SKM-1 treated with dmso at 0.1 percent for 144 hours (cell line): ENCODE measurements around the gene GPR15.

Experiments used
- DNase-seq: peaks from one replicate; lab custom pipeline; 2025; ENCODE audit not compliant: unreplicated experiment; lab: John Stamatoyannopoulos, UW

Gene GPR15

GRCh38 chr3:98529856-98530459 lies 1.8 kb upstream of the GPR15 start:
- no peak for DNase-seq

DNA sequence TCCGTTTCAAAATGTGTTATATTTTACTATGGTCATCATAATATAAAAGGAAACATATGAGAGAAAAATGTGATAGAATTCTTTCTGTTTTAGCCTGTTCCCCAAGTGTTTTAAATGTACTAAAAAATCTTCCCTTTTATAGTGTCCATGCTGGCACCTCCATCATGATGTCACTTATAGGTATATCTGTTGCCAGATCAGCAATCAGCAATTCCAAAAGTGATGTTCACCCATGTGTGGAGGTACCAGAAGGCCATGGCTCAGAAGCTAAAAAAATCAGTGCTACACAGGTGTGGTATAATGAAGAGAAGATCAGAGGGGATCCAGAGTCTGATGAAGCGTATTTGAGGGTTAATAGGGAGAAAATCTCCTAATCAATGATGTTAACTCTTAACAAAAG lies 1.1 kb upstream of the GPR15 start:
- DNase-seq = no peak

- DNase-seq = no peak
These were observed 478 bp downstream of the GPR15 start for GRCh38 chr3:98532275-98532637.

DNA sequence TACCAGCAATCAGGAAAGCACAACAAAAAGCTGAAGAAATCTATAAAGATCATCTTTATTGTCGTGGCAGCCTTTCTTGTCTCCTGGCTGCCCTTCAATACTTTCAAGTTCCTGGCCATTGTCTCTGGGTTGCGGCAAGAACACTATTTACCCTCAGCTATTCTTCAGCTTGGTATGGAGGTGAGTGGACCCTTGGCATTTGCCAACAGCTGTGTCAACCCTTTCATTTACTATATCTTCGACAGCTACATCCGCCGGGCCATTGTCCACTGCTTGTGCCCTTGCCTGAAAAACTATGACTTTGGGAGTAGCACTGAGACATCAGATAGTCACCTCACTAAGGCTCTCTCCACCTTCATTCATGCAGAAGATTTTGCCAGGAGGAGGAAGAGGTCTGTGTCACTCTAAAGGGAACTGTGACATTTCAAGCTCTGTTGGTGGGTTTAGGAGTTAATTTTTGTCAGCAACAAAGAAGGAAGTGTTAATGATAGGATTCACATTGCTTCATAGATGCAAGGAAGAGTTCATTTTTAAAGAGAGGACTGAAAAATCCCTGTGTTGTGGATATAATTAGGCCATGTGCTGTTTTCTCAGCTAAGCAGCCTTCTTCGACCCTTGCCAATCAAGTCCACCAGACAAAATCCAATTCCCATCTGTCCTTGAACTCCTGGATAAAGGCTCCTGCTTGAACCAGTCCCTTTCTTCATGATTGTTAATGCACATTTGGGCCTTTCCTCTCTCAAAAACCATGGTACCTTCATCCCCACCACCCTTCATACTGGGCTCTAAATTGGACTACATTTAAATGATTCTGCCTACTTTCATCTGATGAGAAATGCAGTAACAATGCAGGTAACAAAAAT lies 1.2 kb downstream of the GPR15 start:
- DNase-seq = no peak

- DNase-seq = no peak
These were observed 2.4 kb downstream of the GPR15 start for GRCh38 chr3:98534168-98534567.

DNA sequence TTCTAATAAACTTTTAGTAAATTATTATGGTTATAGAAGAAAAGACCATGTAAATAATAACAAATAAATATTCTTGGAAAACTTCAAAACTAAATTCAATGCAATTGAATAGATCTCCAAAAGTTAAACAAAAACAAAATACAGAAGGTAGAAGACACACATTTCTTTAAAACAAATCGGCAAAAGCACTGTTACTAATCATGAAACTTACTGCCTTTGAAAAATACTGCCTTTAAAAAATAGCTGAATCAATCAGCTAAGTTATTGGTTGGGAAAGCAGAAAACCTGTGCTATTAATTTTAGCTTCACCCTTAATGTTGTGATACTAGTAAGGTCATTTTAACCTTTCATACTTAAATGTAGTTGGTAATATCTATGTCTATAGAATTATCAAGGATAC lies 3.0 kb downstream of the GPR15 start:
- no peak for DNase-seq

GRCh38 chr3:98536456-98537017 lies 4.8 kb downstream of the GPR15 start:
- DNase-seq = no peak

GRCh38 chr3:98540346-98540745 lies 8.6 kb downstream of the GPR15 start:
- DNase-seq = no peak

- DNase-seq = no peak
These were observed 9.9 kb downstream of the GPR15 start for GRCh38 chr3:98541695-98542094.

- DNase-seq = no peak
These were observed 10.8 kb downstream of the GPR15 start for GRCh38 chr3:98542623-98543022.

DNA sequence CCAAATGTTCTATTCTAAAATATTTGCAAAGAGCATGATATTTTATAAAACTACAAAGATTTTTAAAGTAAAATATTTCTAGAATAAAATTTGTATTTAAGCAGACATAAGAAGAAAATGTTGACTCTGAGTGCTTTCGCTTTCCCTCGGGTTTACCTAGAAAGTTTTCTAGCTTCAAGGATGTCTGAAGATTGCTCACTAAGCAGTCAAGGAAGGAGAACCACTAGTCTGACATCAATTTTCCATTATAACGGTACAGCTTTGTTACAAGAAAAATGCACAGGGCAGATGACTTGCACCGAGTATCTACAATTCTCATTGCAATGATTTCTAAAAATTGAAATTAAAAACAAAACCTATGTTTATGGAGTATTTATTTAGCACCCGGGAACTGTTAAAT lies 14.2 kb downstream of the GPR15 start:
- DNase-seq = no peak

- DNase-seq = no peak
These were observed 16.8 kb downstream of the GPR15 start for GRCh38 chr3:98548544-98548943.

DNA sequence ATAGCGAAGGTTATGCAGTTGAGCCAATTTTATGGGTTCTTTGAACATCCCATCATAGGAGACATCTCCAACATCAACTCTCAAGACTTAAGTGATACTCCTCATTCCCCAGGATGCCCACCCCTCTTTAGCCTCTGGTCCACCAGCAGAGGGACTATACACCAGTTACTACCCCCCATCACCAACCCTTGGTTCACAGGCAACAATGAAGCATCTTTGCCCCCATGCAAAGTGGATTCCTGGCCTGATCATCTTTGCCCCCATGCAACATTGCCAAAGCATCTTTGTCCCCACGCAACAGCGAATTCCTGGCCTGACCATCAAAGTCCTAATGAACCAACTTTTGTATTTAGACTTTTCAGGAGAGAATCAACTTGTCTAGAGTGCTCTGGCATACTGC lies 19.1 kb downstream of the GPR15 start:
- DNase-seq = no peak

DNA sequence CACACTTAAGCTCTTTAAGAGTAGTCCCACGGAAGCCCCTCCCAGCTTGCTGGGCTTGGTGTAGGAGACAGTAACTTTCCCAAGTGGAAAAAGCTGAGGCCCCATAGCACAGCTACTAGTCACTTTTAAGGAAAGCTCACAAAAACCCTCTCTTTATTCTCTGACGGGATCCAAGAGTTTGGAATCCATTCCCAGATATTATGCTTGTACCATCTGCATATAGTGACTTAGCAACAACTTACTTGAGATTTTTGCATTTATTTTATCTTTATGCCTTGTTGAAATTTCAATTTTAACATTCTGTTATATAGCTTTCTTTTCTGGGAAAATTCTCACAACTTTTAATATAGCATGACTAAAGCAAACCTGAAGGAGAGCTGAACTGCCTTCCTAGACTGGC lies 19.5 kb downstream of the GPR15 start:
- no peak for DNase-seq

GRCh38 chr3:98551754-98552153 lies 20.0 kb downstream of the GPR15 start:
- DNase-seq = no peak

DNA sequence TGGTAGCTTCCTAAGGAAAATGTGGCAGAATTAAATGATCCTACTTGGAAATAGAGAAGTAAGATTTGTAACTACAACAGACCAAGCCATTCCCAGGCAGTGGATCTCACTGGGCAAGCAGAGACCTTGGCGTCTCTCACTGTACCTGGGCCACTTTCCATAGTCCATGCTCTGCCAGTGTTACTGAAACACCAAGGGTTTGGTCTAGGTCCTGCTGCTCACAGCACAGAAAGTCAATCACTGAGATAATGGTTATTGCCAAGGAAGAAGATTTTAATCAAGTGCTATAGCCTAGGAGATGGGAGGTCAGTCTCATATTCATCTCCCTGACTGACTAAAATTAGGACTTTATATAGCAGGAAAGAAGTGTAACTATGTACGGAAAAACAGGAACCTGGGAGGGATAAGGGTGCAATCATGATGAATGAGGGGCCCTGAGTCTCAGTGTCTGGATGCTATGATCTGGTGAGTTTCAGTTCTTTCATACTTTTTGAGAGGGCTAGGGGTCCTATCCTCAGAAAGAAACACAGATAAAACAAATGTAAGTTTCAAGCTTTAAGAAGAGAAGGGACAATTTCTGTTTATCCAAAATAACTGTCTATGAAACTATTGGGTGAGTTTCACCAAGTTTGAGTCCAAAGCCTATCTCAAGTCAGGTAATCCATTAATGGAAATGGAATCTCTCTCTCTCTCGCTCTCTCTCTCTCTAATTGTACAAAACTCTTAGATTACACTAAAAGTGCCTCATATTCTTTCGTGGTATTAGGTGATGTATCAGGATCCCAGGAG lies 20.6 kb downstream of the GPR15 start:
- no peak for DNase-seq

- DNase-seq = no peak
These were observed 21.3 kb downstream of the GPR15 start for GRCh38 chr3:98553021-98553563.

- peak; percentile 64 for DNase-seq
These were observed 22.0 kb downstream of the GPR15 start for GRCh38 chr3:98553753-98554152.

DNA sequence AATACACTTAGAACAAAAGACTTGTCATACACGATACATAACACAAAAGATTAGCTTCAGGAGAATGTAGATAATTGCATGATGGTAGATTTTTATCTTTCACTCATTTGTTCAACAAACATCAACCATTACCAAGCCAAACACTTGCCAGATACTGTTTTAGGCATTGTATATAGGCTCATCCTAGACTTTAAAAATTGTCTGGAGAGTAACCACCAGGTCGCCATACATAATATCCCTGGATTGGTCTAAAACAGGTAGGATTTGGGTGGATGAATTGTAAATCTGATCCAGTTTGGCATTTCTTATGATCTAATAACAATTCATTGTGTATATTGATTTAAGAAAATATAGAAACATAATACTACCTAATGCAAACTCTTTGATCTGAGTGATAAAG lies 22.8 kb downstream of the GPR15 start:
- DNase-seq = no peak

DNA sequence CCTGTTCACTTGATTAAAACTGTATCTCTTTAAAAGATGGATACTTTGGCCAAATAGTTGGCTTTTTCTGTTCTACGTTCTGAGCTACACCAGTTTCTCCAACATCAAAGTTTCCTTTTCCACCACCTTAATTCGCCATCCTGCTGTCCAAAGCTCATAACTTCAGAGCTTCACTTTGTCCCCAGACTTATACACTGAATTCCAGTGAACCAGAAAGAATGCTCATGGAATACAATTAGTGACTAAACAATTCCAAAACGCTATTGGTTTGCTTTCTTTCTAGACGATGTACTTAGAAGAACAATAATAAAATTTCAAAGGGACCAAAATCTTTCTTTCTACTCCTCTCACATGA lies 23.2 kb downstream of the GPR15 start:
- DNase-seq = no peak
